ENCODE results near the gene LY6G6C.

Gene LY6G6C

DNA sequence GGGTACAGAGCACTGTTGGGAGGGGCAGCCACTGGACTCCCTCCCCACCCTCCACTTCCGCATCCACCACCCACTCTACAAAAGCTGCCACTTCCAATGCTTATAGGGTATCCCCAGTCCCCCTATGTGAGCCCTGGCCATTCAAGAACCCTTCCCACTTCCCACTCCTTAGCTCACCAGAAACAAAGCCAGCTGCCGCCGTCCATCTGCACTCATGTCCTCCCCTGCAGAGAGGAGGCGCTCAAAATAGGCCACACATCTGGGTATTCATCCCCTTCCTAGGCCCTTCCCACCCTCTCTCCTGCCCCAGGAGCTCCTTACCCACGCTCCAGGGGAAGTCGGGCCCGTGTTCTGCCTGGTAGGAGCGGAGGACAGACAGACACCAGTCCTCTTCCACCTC is 34.2 kb downstream of the LY6G6C start:
- DNase-seq: no peak

GRCh38 chr6:31686483-31686882 is 35.1 kb downstream of the LY6G6C start:
- DNase-seq: no peak

DNA sequence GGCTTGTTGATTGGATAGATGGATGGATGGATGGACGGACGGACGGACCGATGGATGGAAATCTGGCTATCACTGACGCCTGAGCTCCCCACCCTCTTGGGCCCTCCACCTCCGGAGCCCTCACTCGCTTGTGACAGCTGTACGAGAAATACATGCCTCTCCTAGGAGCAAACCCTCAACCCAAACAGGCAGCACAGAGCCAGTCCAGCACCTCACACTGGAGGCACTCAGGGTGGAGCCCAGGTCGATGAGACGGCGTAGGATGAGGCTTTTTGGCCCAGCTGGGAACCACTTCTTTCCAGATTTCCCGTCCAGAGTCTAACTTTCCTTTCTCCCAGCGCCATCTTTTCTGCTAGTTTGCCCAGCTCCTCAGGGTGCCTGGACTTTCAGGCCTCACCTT is 38.0 kb downstream of the LY6G6C start:
- no peak for DNase-seq

GRCh38 chr6:31681135-31681671 is 40.3 kb downstream of the LY6G6C start:
- DNase-seq: peak in 20 of 56 donors; percentile 6 to 46 (median 19)

DNA sequence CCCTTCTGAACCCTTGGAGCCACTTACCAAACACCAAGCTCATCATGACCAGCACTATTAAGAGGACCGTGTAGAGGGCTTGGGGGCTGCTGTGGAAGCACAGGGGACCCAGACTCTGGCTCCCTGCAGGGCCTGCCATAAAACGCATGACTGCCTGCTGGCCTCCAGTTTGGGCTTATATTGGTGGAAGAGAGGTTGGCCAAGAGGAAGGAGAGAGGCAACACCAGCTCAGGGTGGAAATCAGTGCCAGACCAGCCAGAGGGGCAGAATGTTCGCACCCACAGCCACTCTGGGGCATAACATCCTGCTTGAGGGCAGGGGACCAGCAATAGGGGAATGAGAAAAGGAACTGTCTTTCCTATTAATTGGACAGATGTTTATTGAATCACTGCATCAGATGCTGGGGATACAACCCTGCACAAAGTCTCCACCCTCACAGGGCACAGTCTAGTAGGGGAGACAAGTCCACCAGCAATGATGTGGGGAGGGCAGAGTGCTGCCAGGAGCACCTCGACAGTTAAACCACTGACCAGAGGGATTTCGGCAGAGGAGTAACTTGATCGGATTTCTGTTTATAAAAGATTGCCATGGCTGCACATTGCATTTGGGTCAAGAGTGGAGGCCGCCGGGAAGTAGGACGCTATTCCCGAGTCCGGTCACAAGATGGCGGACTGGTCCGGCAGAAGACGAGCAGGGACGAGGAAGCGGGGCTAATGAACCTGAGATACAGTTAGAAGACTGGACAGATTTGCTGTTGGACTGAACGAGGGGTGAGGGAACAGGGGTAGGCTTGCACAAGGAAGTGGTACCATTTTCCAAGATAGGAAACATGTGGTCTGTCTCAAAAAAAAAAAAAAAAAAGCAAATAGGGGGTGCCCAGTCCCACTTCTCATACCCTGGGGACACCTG is 41.1 kb downstream of the LY6G6C start, which contains the start of gene LY6G5C:
Gene LY6G5C (minus strand): TSS at position 842 of the 909 bp plus-strand sequence. CDS start 694 bp downstream, at position 148.
- DNase-seq: peak in 52 of 56 donors; percentile 16 to 87 (median 60)

DNA sequence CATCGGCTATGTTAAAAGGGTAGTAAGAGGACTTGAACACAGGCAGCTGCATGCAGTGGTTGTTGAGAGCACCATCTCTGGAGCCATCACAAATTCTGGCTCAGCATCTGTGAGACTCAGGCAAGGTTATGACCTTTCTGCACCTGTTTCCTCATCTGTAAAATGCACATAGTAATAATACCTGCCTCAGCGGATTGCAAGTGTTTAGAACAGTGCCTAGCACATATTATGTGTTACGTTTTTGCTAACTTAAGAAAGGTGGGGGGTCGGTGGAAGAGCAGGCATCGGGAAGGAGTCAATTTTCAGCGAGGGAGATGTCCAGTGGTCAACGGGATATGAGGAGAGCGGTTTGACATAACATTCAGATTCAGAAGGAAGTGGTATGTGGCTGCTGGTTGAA is 43.6 kb downstream of the LY6G6C start:
- no peak for DNase-seq

DNA sequence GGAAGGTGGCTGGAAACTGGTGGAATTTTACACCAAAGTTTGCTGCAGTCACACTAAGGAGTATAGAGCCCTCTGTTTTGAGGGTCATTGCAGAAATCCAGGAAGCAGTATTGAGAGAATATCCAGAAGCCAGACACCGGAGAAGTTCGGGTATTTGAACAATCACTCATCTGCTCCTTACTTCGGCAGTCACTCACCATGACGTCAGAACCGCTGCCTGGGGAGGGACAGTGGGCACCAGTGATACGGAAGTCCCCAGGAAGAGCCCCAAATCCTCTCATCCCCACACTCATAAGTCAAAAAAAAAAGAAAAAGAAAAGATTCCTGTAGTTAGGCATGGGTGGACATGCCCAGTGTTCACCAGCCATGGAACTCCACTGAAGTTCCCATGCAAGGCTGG is 44.6 kb downstream of the LY6G6C start:
- no peak for DNase-seq

GRCh38 chr6:31676322-31676903 is 45.1 kb downstream of the LY6G6C start:
- DNase-seq: no peak

DNA sequence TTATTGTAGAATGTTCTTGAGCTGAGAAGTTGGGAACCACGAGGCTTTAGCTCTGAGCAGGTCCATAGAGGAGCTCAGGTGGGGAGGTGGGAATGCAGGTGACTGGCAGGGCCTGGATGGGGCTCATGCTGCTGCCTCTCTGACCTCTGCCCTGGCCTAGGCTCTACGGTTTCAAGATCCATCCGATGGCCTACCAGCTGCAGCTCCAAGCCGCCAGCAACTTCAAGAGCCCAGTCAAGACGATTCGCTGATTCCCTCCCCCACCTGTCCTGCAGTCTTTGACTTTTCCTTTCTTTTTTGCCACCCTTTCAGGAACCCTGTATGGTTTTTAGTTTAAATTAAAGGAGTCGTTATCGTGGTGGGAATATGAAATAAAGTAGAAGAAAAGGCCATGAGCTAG is 51.9 kb downstream of the LY6G6C start, which contains the start of gene LY6G5B:
Gene LY6G5B (plus strand): TSS at position 301 of the 400 bp plus-strand sequence. CDS start 975 bp downstream, outside the sequence.
- no peak for DNase-seq
